Skin of body (tissue), 2 donors: ENCODE results near the gene ACOT8. TPM values are rescaled to one million over a fixed set of nuclear protein-coding genes. Genes with fewer than 3 reads are reported as not detected.
"Not testable (repeated sequence)": the region's sequence is repeated elsewhere in the genome, so short reads cannot be mapped to it uniquely, and the experiment has no call there.

Source experiments
- DNase-seq: peaks from one replicate; lab custom pipeline; 2025; lab: John Stamatoyannopoulos, UW
- total RNA-seq: library from RNA; depleted of rRNA; stranded (reverse); fragments of >200 nt; gene quantifications from one replicate; pipeline ENCODE4 v1.2.3, GENCODE V29; 2014

The ACOT8 gene
- total RNA-seq = 15.8 TPM

- DNase-seq = peak; percentile 100
Observed at GRCh38 chr20:45857114-45857881, at the start of gene ACOT8, which contains the start of gene ZSWIM3. Gene ACOT8, minus strand, starts transcription at chr20:45857392. Its CDS starts 77 bp downstream, at chr20:45857315. Gene ZSWIM3, plus strand, starts transcription at chr20:45857614. Its CDS starts 212 bp downstream, at chr20:45857826.

DNA sequence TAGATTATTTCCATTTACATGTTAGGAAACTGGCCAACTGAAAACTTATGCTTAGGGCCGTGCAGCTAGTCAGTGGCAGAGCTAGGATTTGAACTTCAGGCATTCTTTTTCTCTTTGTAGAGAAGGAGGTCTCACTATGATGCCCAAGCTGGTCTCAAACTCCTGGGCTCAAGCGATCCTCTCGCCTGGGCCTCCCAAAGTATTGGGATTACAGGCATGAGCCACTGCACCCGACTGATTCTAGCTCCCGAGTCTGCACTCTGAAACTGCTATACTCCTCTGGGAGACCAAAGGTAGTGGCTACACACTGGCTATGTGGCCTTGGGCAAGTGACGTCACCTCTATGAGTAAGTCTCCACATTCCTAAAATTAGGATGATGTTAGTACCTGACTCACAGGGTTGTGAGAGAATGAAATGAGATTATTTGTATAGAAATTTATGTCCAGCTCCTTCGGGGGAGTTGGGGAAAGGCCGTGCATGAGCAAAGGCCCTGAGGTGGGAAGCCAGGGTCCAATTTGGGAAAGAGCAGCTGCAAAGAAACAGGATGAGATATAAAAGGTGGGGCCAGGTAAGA is 48.4 kb upstream of the ACOT8 start:
- DNase-seq = no peak

DNA sequence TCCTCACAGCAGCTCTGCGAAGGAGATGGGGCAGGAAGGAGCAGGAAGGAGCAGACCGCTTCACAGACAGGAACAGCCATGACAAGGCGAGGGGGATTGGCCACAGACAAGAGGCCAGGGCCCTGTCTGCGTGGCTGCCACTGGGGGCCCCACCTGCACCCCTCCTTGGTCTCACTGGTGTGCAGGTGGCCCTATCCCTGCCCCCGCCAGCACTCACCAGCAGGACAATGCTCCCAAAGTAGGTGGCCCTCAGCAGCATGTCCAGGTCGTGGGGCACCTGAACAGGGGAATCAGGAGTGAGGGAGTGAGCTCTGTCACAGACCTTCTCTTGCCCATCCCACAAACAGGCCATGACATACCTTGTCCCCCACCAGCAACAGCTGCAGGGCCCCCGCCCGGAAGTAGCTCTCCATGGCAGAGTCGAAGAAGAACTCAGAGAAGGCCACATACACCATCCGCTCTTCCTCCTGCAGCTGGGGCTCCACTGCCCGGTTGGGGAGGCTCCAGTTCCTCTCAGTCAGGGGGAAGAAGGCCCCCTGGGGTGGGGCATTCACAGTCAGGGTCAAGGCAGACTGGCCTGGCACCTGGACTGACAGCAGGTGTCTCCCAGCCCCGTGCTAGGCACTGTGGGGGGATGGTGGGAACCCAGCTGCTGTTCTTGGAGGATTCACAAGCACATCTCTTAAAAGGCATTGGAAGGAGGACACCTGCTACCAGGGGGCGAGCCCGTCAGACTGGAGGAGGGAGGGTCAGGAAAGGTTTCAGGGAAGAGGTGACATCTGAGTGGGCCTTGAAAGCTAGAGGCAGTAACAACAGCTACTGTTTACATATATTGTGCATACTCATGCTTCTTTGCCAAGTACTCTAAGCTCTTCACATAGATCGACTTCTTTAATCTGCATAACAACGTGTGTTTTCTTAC is 47.7 kb upstream of the ACOT8 start:
- DNase-seq = no peak

- DNase-seq = no peak
Observed at GRCh38 chr20:45902199-45902701, 45.1 kb upstream of the ACOT8 start.

DNA sequence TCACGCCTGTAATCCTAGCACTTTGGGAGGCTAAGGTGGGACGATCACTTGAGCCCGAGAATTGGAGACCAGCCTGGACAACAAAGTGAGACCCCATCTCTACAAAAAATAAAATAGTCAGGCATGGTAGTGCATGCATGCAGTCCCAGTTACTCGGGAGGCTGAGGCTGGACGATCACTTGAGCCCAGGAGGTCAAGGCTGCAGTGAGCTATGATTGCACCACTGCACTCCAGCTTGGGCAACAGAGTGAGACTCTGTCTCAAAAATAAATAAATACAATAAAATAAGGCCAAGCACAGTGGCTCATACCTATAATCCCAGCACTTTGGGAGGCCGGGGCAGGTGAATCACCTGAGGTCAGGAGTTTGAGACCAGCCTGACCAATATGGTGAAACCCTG is 44.1 kb upstream of the ACOT8 start:
- not testable (repeated sequence) for DNase-seq

- no peak for DNase-seq
Observed at GRCh38 chr20:45899046-45899835, 42.0 kb upstream of the ACOT8 start.

GRCh38 chr20:45898285-45898684 is 41.1 kb upstream of the ACOT8 start:
- no peak for DNase-seq

DNA sequence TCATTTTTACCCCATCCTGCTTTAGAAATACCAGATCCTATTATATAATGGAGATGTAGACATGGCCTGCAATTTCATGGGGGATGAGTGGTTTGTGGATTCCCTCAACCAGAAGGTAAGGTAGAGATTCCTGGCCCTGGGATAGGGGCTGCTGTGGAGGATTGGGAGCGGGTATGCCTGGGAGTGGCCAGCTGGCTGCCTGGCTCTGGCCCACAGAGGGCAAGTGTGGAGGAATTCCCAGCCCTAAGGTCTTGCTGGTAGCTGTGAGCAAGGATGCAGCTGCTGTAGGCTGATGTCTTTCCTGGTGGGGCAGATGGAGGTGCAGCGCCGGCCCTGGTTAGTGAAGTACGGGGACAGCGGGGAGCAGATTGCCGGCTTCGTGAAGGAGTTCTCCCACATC is 40.5 kb upstream of the ACOT8 start:
- no peak for DNase-seq

DNA sequence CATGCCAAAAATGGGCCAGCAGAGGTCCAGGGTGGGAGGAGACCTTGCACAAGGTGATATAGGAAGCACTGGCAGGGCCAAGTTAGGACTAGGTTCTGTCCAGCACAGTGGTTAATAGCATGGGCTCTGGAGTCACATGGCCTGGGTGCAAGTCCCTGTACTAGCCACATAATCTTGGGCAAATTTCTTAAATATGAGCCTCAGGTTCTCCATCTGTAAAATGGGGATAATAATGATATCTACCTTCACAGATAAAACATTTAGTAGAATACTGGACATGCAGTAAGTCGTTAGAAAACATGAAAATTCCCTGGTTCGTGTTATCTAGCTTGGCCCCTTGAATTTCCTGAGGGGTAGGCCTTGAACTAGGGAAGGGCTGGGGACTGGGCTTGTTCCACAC is 40.1 kb upstream of the ACOT8 start:
- DNase-seq = no peak

GRCh38 chr20:45896641-45897161 is 39.5 kb upstream of the ACOT8 start:
- DNase-seq = no peak

DNA sequence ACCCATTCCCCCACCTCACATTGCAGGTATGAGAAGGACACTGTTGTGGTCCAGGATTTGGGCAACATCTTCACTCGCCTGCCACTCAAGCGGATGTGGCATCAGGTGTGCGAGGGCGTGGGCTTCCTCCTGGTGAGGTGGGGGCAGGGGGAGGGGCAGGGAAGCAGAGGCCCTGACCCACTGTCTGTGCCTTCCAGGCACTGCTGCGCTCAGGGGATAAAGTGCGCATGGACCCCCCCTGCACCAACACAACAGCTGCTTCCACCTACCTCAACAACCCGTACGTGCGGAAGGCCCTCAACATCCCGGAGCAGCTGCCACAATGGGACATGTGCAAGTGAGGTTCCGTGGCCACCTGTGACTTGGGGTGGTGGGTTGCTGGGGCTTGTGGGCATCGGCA is 37.6 kb upstream of the ACOT8 start:
- DNase-seq = no peak

GRCh38 chr20:45893831-45894230 is 36.6 kb upstream of the ACOT8 start:
- no peak for DNase-seq

DNA sequence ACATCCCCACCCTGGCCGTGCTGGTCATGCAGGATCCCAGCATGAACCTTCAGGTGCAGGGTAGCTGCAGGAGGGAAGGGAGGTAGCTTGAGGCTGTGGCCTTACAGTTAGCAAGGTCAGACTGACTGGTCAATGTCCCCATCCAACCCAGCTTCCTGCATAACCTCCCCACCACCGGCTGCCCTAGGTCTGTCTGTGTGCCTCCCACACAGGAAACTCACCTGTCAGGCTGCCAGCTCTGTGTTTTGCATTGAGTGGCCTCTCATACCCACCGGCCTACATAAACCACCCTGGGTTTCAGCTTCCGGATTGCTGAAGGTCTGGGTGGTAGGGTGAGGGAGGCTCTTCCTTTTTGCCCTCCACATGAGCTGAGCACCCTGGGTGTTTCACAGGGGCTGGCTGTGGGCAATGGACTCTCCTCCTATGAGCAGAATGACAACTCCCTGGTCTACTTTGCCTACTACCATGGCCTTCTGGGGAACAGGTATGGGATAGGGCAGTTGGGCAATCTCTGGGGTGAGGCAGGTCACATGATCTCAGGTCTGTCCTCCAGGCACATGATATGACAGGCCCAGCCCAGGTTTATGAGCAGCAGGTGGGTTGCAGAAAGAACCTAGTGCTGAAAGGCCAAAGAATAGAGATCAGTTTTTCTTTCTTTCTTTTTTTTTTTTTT is 35.8 kb upstream of the ACOT8 start:
- DNase-seq = no peak

- no peak for DNase-seq
Observed at GRCh38 chr20:45892049-45892825, 35.0 kb upstream of the ACOT8 start.

- DNase-seq = peak; percentile 81
Observed at GRCh38 chr20:45890985-45891983, 34.1 kb upstream of the ACOT8 start, which contains the start of the genes CTSA and NEURL2. Gene CTSA, plus strand, starts transcription at chr20:45891335. Its CDS starts 234 bp downstream, at chr20:45891569. Gene NEURL2, minus strand, starts transcription at chr20:45891208. Its CDS starts 217 bp downstream, at chr20:45890991.

DNA sequence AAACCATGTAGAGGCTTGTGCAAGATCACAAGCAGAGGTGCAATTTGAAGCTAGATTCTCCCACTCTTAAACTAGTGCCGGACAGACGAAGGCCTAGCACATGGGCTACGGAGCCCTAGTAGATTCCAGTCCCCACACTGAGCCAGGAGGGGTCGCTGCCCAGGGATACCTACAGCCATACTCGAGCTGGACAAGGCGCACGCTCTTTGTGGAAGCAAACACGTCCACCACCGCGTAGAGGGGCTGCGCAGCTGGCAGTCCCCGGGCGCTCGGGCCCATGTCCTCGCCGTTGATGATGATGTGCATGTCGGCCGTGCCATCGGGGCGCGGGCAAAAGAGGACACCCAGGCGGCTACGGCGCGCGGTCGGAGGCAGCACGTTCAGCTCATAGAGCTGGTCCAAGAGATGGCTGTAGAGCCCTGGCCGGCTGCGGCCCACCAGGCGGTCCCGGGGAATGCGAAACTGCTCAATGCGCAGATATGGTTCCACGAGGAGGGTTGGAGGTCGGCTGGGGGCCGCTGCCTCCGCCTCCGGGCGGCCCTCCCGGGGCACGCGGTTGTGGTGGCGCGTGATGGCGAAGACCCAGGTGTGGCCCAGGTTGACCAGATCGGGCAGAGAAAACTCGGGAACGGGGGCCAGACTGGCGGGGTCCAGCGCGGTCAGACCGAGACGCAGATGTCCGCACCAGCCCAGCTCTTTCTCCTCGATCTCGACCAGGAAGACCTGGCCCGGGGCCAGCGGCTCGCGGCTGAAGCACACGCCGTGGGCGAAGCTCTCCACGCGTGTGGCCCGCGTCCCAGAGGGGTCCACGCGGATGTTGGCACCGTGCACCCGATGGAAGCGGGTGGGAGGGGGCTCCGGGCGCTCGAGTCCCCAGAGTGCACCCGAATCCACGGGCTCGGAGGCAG is 33.1 kb upstream of the ACOT8 start:
- DNase-seq = peak; percentile 60

GRCh38 chr20:45888681-45889080 is 31.5 kb upstream of the ACOT8 start:
- no peak for DNase-seq
